Vagina (tissue), 2 donors: ENCODE results near the gene HAUS7.

ENCODE experiments used
- CTCF ChIP-seq, 3 experiments: fragments of 450-650 bp in 2 of 3; fragments of 200-600 bp in 1 of 3; sonication (generic) in 1 of 3; IDR thresholded peaks; one replicate each; pipeline ENCODE4 v1.5.1; 2017 to 2019; ENCODE audit warnings: antibody characterized with exemption in 3 of 3, mild to moderate bottlenecking in 2 of 3, moderate library complexity in 2 of 3
- POLR2A ChIP-seq, 2 donors: fragments of 450-650 bp; IDR thresholded peaks; one replicate each; pipeline ENCODE4 v1.6.1; 2017; ENCODE audit warnings: antibody characterized with exemption in 2 of 2, mild to moderate bottlenecking in 2 of 2, moderate library complexity in 2 of 2
- POLR2AphosphoS5 ChIP-seq, 2 donors: sonication (generic); formaldehyde crosslinking; IDR thresholded peaks; one replicate each; pipeline ENCODE4 v1.9.0; 2017; ENCODE audit warnings: antibody characterized with exemption in 2 of 2, mild to moderate bottlenecking in 2 of 2, low read depth in 1 of 2; ENCODE audit not compliant: insufficient read depth in 1 of 2

DNA sequence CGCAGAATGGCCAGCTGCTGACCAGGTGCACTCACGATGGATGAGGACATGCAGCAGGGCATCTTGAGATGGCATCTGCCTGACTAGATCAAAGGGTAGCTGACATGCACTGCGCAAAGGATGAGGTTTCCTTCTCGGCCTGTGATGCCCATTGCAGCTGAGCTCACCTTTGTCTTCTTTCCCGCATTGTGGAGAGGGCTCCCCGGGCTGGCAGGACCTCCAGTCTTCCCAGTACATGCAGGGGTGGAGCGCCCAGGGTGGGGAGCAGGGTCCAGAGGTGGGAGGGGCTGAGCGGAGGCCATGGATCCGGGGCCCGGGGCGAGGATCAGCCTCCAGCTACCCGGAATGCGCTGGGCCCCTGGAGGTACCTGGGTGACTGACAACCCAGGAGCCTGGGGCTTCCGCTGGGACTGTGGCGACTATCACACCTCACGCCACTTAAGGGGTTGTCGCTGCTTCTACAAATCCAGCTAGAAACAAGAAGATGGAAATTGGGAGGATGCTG, 36.5 kb downstream of the HAUS7 start:
- TF ChIP-seq CTCF (IDR thresholded peaks at IDR 0.05) (no peak), POLR2A (IDR thresholded peaks at IDR 0.05) (no peak), POLR2AphosphoS5 (IDR thresholded peaks at IDR 0.05; ENCODE audit: insufficient read depth in 1 of 2, low read depth in 1 of 2) (no peak)
